Keratinocyte (primary cell): ENCODE measurements around the gene NEDD8.

Experiments used
- CTCF ChIP-seq, 3 experiments: IDR thresholded peaks in 1 of 3; conservative IDR thresholded peaks in 1 of 3; optimal IDR thresholded peaks in 1 of 3; 2 replicates in 2 of 3; 3 replicates in 1 of 3; pipeline versions ENCODE3 to v1.5.1; 2011; ENCODE audit warnings: low read length in 3 of 3, mild to moderate bottlenecking in 3 of 3, moderate library complexity in 2 of 3, control low read depth in 1 of 3, inconsistent platforms in 1 of 3; ENCODE audit not compliant: insufficient read depth in 2 of 3; ENCODE audit errors: extremely low read depth in 1 of 3
- EZH2 ChIP-seq: IDR thresholded peaks from one replicate; pipeline ENCODE4 v1.6.1; 2012; ENCODE audit warnings: inconsistent platforms, mild to moderate bottlenecking, low read length, moderate library complexity

DNA sequence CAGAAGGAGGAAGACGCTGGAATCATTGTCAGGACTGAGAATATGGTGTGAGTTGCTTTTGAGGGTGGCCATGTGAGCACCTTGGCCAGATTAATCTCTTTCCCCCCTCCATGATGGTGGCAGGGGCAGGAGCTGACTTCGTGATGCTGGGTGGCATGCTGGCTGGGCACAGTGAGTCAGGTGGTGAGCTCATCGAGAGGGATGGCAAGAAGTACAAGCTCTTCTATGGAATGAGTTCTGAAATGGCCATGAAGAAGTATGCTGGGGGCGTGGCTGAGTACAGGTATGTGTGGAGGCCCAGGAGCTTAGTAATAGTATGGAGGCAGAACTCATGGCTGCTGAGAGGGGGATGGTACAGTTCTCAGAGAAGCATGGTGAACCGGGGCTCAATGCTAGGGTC is 6.0 kb upstream of the NEDD8 start:
- no peak for TF ChIP-seq CTCF (optimal IDR thresholded peaks at IDR 0.05 in 1 of 3, IDR thresholded peaks at IDR 0.05 in 1 of 3, conservative IDR thresholded peaks at IDR 0.05 in 1 of 3; ENCODE audit: extremely low read depth in 1 of 3, insufficient read depth in 2 of 3, low read length in 3 of 3)
- no peak for TF ChIP-seq EZH2
